Thoracic aorta (tissue), 2 donors: Measurements from ENCODE around the gene PHAF1. TPM values are rescaled to one million over a fixed set of nuclear protein-coding genes. Genes with fewer than 3 reads are reported as not detected.

ENCODE experiments used
- ATAC-seq: fragments of 150-250 bp; one replicate; pipeline ENCODE4 v1.8.0; 2017; ENCODE audit warnings: low read depth; ENCODE audit not compliant: insufficient number of reproducible peaks, low FRiP score
- DNase-seq: peaks from one replicate; pipeline ENCODE4 v3.0.0-alpha.2; 2020; ENCODE audit warnings: low spot score
- H3K27ac ChIP-seq, 2 donors: fragments of 200-600 bp; sonication (generic); 1 replicate in 1 of 2; 2 replicates in 1 of 2; pipeline ENCODE4 v1.5.1; 2016; ENCODE audit warnings: mild to moderate bottlenecking in 2 of 2, moderate library complexity in 2 of 2
- H3K27me3 ChIP-seq: fragments of 200-600 bp; sonication (generic); replicated peaks from 2 replicates; pipeline ENCODE4 v1.6.0; 2016; ENCODE audit warnings: mild to moderate bottlenecking; ENCODE audit not compliant: insufficient read depth
- H3K36me3 ChIP-seq: fragments of 200-600 bp; sonication (generic); one replicate; pipeline ENCODE4 v1.5.1; 2016
- H3K4me1 ChIP-seq, 2 donors: fragments of 200-600 bp; sonication (generic); 1 replicate in 1 of 2; 2 replicates in 1 of 2; pipeline versions ENCODE4 v1.5.1 to v1.6.0; 2016; ENCODE audit warnings: low read depth in 2 of 2, mild to moderate bottlenecking in 1 of 2; ENCODE audit not compliant: control insufficient read depth in 1 of 2
- H3K4me3 ChIP-seq: fragments of 200-600 bp; sonication (generic); 2 replicates; pipeline ENCODE4 v1.5.1; 2016; ENCODE audit warnings: mild to moderate bottlenecking
- H3K9me3 ChIP-seq: fragments of 200-600 bp; sonication (generic); 2 replicates; pipeline ENCODE4 v1.5.1; 2016
- CTCF ChIP-seq: fragments of 200-600 bp; sonication (generic); IDR thresholded peaks from one replicate; pipeline ENCODE4 v1.5.1; 2019; ENCODE audit warnings: antibody characterized with exemption
- total RNA-seq, 2 donors: library from RNA; depleted of rRNA; stranded (reverse); fragments of >200 nt; gene quantifications; one replicate each; pipeline versions ENCODE4 v1.1.0 to v1.2.3, GENCODE V29; 2016

The PHAF1 gene
- total RNA-seq, 2 donors from 2014 or later = 15.6 to 27.2 TPM

- ATAC-seq (no peak), DNase-seq (no peak)
- H3K27me3 ChIP-seq = no peaks in the 10 kb centered on the region
- no peaks in the 10 kb centered on the region for H3K9me3 ChIP-seq
- no peak overlapping the region for H3K4me3 ChIP-seq
- peaks cover 19 to 50% of the 10 kb centered on the region in 2 donors for H3K4me1 ChIP-seq
- H3K27ac ChIP-seq = no peak overlapping the region
- H3K36me3 ChIP-seq = no peaks in the 10 kb centered on the region
- TF ChIP-seq CTCF = no peak
Measured at GRCh38 chr16:67157892-67158635, 48.3 kb downstream of the PHAF1 start.

GRCh38 chr16:67158637-67159600 is 49.2 kb downstream of the PHAF1 start:
- ATAC-seq (no peak), DNase-seq (no peak)
- Histone ChIP-seq H3K9me3 (no peaks in the 10 kb centered on the region), H3K4me1 (peaks cover 23 to 58% of the 10 kb centered on the region in 2 donors), H3K27me3 (no peaks in the 10 kb centered on the region), H3K36me3 (no peaks in the 10 kb centered on the region), H3K4me3 (peak overlapping the region; percentile 96), H3K27ac (peak overlapping the region; percentile 67 to 80)
- TF ChIP-seq CTCF = no peak

GRCh38 chr16:67161595-67162058 is 51.9 kb downstream of the PHAF1 start:
- Histone ChIP-seq H3K27me3 (no peaks in the 10 kb centered on the region), H3K36me3 (no peaks in the 10 kb centered on the region), H3K4me1 (peaks cover 32 to 57% of the 10 kb centered on the region in 2 donors), H3K4me3 (no peak overlapping the region), H3K27ac (no peak overlapping the region), H3K9me3 (no peaks in the 10 kb centered on the region)
- ATAC-seq (no peak), DNase-seq (no peak)
- no peak for TF ChIP-seq CTCF

GRCh38 chr16:67162506-67163163 is 52.9 kb downstream of the PHAF1 start:
- no peak for DNase-seq
- no peaks in the 10 kb centered on the region for H3K27me3 ChIP-seq
- H3K4me1 ChIP-seq = peaks cover 32 to 57% of the 10 kb centered on the region in 2 donors
- H3K27ac ChIP-seq = peak overlapping the region; percentile 77
- no peaks in the 10 kb centered on the region for H3K36me3 ChIP-seq
- H3K9me3 ChIP-seq = no peaks in the 10 kb centered on the region
- H3K4me3 ChIP-seq = peak overlapping the region; percentile 75
- ATAC-seq = no peak
- no peak for TF ChIP-seq CTCF
